Dedifferentiated amniotic fluid mesenchymal stem cell (primary cell): ENCODE data around the gene MAP7D3.
"Not testable (repeated sequence)": the region's sequence is repeated elsewhere in the genome, so short reads cannot be mapped to it uniquely, and the experiment has no call there.

Experiments used
- DNase-seq: peaks from one replicate; pipeline ENCODE4 v3.0.0-alpha.2; 2016; ENCODE audit errors: extremely low spot score

Gene MAP7D3

DNA sequence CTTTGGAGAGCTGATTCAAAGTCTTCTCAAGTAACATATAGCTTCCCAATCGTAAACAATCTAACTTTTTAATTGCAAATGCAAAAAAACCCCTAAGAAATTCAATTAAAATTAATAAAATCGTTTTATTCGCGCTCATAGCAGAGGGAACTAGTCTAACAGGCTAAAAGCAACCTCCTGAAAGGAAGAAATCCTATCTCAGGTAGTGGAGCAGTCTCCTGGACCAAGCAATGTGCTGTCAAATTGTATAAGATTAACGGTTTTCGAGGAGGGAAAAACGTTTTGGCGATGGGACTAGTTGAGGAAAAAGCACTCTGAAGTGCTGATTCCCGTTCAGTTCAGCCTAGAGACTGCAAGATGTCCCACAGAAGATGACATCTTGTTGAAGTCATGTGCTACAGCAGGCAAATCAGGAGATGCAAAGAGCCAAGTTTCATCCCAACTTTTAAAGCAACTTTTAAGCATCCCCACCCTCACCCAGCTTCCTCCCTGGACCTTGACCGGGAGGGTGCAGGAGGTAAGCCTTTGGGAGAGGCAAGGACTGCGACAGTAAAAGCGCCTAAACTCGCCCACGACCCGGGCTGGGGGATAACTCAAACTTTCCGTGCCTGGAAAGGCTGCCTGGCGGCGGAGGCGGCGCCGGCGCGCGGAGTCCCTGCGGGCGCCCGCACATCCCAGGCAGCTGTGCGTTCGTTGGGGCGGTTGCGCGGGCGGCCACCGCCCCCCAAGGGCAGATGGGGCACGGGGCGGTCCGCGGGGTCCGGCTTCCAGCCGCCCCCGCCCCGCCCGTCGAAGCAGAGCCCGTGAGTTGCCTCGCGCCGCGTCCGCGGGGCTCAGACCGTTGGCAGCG is 784 bp downstream of the MAP7D3 start:
- no peak for DNase-seq

DNA sequence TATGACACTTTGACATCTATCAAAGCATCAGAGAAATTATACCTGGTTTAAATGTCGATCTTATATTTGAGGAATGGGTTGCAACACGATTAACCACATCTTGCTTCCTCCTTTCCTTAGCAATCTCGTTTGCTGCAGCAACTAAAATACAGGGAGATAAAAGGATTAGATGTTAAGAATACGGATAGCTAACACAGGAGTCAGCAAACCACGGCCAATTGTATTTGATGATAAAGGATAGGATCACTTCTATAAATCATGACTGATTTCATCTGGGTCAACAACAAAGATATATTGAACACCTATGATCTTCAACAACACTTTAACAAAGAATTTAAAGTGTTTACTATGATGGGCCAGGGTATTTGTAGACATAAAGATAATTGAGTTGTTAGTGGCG is 5.0 kb downstream of the MAP7D3 start:
- no peak for DNase-seq

DNA sequence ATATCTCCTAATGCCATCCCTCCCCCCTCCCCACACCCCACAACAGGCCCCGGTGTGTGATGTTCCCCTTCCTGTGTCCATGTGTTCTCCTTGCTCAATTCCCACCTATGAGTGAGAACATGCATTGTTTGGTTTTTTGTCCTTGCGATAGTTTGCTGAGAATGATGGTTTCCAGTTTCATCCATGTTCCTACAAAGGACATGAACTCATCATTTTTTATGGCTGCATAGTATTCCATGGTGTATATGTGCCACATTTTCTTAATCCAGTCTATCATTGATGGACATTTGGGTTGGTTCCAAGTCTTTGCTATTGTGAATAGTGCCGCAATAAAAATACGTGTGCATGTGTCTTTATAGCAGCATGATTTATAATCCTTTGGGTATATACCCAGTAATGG is 13.4 kb downstream of the MAP7D3 start:
- not testable (repeated sequence) for DNase-seq

DNA sequence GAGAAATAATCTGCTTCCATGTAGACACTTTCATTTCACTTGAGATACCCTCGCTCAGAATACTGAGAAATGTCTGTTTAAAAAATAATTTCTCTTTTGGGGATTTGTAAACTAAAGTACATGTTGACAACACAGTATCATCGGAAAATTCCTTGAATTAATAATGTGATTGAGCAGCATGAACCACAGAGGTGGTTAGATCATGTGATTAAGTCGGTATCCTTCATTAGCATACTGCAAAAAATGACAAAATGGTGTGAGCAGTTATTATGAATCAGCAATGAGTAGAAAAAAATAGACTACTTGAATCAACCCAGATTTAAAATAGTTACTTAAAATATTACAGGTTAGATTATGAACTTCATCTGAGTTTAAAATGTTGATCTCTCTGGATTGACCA is 14.1 kb downstream of the MAP7D3 start:
- no peak for DNase-seq

DNA sequence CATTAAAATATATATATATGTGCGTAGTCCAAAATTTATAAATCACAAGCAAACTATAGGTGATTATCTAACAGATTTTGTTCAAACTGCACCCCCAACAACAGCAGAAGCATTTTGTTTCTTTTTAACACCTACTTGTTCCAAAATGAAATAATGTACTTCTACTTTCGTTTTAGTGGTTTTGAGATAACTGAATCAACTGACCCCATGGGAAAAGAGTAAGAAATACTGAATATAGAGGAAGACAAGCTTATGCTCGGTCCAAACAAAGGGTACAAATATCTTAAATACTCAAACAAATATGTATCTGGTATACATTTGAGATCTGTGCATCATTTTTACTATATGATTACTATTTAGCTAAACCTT is 22.4 kb downstream of the MAP7D3 start:
- DNase-seq = no peak

DNA sequence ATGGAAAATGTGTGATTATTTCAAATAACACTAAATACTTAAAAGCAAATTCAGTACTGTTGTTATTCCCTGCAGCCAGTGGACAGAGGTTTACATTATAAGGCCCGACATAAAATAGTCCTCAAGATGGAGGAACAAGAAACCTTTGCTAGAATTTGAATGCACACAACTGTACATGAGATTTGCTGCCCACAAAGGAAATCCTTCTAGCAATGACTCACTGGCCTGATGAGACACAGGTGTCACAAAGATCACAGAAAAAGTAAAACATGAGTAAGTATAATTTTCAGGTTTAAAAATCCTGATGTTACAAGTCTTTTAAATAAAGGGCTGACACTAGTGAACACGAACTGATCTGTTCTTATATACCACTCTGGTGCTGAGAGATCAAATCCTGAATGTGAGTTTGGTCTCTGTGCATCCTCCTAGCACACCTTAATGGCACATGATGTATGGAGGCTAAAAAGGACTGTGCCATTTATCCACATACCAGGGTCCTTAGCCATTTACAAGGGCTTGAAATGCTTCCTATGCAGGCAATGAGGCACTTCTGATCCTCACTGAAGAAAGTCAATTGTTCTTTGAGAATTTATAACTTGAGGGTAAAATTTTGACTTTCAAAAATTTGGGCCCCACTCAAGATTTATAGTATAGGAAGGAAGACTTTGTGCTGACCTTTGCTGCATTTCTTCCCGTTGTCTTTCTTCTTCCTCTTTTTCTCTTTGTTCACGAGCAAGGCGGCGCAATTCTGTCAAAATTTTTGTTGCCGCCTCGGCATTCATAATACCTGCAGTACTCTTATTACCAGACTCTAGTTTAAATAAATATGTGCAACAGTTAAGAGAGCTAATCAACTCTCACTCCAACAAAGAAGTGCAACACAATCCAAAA is 23.0 kb downstream of the MAP7D3 start:
- DNase-seq = no peak

DNA sequence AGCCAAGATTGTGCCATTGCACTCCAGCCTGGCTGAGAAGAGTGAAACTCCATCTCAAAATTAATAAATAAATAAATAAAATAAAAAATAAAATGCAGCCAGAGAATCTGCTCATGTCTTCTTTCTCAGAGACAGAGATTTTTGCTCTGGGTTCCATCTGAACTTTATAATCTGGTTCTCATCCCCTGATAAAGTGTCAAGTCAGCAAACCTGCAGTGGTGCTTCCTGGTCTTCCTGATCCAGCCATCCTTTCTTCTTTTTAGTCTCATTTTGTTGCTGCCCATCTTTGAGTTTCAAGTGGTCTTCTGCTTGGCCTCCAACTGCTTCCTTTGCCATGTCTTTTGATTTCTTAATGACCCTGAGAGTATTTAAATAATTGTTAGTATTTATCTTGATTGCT is 24.1 kb downstream of the MAP7D3 start:
- DNase-seq = no peak

DNA sequence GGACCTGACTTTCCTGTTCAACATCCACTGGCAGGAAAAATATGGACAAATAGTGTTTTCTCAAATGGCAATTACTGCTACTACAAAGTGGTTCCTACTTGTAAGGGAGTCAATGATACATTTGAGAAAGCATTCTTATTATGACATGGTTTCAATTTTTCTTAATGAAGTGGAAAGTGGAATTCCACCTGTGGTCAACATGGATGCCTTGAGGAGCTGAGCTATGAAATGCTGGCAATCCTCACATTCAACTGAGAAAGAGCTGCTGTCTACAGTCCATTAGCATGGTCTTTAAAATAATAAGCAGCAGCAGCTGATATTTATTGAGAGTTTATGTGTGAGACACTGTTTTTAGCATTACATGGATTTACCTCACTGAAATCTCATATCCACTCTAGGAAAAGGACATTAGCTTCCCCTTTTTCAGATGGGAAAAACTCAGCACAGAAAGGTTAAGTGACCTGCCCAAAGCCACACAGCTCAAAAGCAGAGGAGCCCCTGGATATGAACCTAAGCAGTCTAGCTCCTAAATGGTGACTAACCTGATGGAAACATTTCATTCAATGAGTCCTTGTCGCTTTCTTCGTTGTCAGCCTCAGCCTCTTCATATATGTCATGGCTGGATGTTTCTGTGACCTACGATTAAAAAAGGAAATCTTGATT is 29.2 kb downstream of the MAP7D3 start:
- no peak for DNase-seq

DNA sequence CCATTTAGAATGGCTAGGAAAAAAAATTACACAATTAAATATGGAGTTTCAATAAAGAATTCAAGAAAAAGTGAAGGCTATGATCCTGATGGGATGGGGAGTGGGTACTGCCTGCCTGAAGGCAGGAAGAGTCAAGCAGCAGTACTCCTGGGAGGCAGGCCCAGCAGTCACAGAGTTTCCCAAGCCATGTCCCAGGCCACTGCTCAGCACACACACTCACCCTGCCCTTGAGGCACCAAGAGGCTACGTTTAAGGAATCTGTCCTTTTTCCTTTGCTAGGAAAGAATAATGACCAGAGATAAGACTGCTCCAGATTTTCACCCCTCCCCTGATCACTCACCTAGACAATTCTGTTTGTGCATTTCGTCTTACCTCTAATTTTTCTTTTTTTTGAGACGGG is 30.2 kb downstream of the MAP7D3 start:
- DNase-seq = no peak

DNA sequence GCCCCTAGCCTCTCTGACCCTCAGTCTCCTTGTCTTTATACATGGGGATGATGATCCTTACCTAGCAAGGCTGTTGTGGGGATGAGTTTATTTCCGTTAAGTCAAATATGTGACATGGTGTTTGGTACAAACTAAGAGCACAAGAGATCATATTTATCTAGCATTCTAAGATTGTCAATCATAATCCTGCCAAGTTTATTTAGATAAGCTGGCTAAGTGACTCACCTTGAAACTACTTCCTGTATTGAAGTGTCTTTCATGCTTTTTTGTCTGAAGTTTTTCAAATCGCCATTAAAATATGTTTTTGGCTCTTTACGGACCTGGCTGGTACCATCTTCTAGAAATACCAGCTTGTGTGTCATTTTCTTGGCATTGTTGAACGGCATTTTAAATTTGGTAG is 30.7 kb downstream of the MAP7D3 start:
- no peak for DNase-seq

DNA sequence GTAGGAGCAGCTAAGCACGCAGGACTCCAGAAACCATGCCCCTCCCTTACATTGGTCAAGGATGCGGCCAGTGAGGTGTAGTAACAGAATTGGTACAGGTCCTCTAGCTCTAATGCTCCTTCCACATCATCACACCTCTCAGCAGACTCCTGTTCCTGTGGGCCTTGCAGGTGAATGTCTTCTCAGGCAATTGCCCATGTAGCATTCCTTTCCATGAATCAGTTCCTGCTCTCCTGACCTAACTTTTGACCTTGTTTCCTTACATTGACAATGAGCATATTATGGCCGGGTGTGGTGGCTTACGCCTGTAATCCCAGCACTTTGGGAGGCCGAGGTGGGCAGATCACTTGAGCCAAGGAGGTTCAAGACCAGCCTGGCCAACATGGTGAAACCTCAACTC is 31.3 kb downstream of the MAP7D3 start:
- DNase-seq = no peak

DNA sequence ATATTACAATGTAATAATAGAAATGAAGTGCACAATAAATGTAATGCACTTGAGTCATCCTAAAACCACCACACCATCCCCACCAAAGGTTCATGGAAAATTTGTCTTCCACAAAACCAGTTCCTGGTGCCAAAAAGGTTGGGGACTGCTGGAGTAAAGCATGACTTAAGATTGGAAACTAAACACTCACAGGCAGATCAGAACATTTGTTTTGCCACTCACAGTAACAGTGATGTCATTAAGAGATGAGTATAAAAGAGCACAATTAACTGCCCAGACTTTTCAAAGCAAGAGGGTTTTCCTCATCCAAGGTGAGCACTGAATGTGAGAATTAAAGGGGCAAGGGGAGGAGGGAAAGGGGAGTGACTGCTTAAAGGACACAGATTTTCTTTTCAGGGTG is 35.6 kb downstream of the MAP7D3 start:
- DNase-seq = no peak

DNA sequence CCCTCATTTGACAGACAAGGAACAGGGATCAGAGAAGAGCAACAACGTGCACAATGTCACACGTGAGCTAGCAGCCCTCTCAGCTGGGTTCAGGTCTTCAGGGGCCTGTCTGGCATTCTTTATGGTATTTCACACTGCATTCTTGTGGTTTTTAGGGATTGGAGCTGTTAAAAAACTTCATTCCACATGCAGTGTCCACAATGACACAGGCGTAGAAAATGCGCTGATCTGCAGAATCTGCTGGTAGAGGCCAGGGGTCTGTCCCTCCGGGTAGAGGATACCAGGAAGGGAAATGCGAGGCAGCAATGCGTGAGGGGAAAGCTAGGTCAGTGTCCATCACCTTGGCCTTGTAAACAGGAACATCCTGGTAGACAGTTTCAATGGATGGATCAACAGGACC is 36.6 kb downstream of the MAP7D3 start:
- peak; percentile 59 for DNase-seq

DNA sequence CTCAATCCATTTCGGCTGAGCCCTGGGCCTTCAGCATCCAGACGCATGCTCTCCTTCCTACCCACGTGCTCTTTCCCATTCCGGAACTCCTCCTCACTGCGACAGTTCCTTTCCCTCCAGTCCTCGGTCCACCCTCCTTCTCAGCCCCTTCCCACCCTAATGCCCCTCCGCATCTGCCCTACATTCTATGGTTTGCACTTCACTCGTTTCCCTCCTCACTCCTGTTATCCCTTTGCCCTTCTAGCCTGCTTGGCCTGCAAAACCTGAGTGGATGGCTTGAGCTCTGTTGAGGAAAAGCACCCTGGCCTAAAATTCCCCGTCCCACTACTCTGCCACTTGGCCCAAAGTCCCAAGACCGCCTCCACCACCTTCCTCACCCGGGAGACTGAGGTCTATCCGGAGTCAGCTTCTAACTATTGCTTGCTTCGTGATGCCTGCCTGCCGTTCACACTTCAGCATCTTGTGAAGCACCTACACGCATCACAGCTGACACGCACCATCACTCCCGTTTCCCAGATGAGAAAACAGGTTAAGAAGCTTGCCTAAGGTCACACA is 38.6 kb downstream of the MAP7D3 start:
- no peak for DNase-seq

DNA sequence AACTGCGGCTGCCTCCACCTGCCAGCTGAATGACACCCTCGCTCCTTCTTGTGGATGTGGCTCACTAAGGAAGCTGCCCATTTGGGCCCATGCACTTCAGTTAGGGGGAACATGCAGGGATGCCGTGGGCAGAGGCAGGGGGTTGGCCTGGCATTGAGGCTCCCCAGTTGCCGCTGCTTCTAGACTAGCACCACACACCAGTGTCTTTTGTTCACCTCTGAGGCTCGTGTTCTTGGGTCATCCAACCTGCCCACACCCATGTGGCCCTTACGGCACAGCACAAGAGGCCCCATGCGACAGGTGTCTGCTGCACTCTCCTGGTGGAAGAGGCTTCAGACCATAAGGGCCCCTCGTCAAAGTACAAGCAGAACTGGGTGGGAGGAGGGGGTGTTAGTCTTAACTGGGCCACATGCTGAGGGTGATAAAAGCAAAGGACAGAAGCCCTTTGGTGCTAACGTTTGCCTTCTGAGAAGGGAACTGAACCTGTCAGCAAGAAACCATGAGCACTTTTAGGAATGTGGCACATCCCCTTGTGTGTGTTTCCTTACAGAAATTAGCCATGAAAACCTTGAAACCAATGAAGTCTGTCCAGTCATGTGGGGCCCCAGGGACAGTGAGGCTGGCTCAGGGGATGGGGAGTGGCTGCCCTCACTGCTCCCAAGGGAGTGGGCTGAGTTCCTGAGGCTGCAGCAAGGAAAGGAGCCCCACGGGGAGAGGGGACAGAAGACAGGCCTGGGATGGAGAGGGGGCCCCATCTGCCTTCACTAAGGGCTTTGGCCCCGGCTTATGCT is 39.2 kb downstream of the MAP7D3 start:
- no peak for DNase-seq

DNA sequence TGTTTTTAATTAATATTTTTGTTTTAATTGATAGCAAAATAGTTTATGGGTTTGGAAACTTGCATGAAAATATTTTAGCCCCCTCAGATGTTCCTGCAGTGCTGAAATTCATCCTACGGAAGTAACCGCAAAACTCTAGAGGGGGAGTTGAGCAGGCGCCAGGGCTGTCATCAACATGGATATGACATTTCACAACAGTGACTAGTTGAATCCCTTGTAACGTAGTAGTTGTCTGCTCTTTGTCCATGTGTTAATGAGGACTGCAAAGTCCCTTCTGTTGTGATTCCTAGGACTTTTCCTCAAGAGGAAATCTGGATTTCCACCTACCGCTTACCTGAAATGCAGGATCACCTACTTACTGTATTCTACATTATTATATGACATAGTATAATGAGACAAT is 40.4 kb downstream of the MAP7D3 start:
- no peak for DNase-seq

DNA sequence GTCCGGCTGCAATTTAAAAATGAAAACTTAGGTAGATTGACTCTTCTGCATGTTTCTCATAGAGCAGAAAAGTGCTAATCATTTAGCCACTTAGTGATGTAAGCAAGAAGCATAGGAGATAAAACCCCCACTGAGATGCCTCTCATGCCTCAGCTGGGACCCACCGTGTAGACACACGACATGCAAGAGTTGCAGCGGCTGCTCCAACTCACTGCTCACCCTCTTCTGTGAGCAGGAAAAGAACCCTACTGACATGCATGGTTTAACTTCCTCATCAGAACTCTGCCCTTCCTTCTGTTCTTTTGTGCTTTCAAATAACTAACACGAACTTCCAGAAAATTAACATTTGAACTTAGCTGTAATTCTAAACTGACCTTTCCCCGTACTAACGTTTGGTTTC is 41.0 kb downstream of the MAP7D3 start:
- no peak for DNase-seq

DNA sequence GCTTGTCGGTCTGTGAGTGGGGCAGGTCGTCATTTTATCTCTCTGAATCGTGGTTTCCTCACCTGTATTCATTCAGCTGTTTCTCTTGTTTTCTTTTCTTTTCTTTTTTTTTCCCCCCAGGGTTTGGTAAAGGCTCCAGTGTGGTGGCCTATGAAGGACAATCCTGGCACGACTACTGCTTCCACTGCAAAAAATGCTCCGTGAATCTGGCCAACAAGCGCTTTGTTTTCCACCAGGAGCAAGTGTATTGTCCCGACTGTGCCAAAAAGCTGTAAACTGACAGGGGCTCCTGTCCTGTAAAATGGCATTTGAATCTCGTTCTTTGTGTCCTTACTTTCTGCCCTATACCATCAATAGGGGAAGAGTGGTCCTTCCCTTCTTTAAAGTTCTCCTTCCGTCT is 41.4 kb downstream of the MAP7D3 start:
- DNase-seq = no peak

DNA sequence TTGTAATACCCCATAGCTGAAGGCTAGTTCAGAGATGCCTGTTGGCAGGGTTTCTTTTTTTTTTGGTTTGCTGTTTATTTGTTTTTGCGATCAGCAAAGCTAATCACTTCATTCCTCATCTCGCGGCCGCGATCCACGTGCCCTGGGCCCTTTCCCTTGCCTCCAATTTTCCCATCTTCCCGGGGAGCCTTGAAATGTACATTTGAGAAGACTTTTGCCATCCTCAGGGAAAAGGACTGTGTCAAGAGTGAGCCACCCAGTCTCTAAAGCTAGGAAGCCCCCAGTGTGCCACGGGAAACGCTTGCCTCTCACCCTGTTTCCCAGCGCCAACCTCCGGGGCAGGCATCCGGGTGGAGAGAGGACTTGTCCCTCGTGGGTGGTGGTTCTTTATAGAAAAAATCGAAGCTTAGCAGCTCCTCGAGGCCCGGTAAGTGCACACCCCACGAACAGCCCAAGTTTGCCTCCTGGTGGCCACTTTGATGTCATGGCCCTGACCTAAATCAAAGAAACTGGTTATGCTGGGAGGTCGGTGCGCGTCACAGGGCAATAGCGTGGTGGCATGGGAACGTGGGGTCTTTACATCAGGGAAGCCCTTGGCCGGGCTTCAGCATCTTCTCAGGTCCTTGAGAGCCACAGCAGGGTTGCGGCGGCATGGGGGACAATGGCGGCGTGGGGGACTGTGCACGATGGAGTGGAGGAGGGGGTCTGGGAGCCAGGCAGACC is 42.0 kb downstream of the MAP7D3 start:
- no peak for DNase-seq

DNA sequence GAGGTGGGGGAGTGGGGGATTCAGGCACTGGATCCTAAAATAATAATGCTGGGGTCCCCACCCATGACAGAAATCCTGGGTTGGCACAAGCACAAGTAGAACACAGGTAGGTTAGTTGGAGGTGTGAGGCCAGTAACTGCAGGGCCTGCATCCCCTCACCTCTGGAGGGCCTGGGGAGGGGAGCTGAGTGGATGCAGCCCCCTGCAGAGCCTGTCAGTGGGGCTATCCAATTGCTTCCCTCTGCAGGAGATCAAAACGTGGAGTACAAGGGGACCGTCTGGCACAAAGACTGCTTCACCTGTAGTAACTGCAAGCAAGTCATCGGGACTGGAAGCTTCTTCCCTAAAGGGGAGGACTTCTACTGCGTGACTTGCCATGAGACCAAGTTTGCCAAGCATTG is 43.7 kb downstream of the MAP7D3 start:
- no peak for DNase-seq

DNA sequence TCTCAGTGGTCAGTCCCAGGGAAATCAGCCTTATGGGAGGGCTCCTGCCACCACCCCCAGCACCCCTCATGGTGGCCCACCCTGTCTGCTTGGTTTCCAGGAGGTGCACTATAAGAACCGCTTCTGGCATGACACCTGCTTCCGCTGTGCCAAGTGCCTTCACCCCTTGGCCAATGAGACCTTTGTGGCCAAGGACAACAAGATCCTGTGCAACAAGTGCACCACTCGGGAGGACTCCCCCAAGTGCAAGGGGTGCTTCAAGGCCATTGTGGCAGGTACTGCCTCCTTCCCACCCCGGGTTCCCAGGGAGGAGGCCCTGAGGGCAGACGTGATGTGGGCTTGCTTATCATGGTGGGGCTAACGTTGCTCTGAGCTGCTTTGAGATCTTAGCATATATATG is 44.3 kb downstream of the MAP7D3 start:
- no peak for DNase-seq
